HG03135 (cell line): ENCODE measurements around the gene TGM2.
"Not testable (repeated sequence)": the region's sequence is repeated elsewhere in the genome, so short reads cannot be mapped to it uniquely, and the experiment has no call there.

Experiments
- ATAC-seq: cut with Tn5 transposase; IDR thresholded peaks from one replicate; pipeline ENCODE4 v1.9.1; 2021; ENCODE audit warnings: mild to moderate bottlenecking, moderate library complexity; ENCODE audit not compliant: unreplicated experiment

The TGM2 gene

GRCh38 chr20:38104285-38104684 lies 60.8 kb downstream of the TGM2 start:
- no peak for ATAC-seq

DNA sequence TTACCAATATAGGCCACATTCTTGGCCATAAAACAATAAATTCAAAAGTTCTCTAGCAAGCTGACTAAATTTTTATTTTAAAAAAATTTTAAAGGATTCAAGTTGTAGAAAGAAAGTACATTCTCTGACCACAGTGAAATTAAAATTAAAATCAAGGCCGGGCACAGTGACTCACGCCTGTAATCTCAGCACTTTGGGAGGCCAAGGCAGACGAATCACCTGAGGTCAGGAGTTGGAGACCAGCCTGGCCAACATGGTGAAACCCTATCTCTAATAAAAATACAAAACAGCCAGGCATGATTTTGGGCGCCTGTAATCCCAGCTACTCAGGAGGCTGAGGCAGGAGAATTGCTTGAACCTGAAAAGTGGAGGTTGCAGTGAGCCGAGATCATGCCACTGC lies 62.9 kb downstream of the TGM2 start:
- ATAC-seq, result not testable (repeated sequence)

- ATAC-seq, result no peak
These were observed 66.1 kb downstream of the TGM2 start for GRCh38 chr20:38098952-38099351.

DNA sequence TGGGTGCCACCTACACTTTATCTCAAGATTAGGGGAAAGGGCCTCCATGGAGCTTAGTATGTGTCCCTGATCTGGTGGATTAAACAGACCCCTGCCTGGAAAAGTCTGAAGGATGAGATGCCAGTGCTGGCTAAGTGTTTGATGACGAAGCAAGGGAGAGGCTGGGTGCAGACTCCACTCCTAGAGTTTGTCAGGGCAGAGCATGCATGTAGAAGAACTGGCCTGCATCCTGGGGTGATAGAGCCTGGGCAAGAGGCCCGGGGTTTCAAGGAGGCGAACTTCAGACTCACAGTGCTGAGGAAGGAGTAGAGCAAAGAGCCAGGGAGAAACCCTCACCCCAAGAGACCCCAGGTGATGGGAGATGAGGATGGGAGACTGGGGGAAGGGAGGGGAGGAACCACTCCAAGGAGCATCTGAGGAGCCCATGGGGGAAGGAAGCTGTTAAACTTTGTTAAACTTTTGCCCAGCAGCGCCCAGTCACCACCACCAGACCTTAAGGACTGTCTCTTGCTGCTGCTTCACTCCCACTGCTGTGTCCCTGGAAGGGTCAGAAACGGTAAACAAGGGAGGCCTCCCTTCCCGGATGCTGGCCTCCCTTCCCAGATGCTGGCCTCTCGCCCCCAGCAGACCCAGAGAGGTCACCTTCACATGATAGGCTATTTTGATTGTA lies 69.9 kb downstream of the TGM2 start:
- ATAC-seq, result no peak

DNA sequence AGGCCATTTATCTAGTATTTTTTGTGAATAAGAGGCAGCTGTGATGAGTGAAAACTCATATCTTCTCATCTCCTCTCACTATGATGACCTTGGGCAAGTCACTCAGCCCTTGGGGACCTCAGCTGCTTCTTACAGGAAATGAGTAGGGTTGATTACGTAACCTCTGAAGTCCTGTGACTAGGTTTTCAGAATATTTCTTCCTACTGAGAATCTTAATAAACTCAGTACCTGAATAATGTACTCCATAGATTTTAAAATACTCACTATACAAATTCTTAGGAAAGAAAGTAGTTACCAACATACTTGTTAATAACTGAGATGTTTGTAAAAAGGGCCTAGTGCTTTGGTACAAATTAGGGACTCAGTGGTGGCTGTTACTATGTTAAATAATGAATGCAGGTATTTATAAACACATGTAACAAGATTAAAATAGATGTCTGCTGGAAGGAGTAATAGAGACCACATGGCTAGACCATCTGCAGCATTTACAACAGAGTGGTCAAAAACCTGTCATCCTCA lies 70.6 kb downstream of the TGM2 start:
- peak; percentile 59 for ATAC-seq

DNA sequence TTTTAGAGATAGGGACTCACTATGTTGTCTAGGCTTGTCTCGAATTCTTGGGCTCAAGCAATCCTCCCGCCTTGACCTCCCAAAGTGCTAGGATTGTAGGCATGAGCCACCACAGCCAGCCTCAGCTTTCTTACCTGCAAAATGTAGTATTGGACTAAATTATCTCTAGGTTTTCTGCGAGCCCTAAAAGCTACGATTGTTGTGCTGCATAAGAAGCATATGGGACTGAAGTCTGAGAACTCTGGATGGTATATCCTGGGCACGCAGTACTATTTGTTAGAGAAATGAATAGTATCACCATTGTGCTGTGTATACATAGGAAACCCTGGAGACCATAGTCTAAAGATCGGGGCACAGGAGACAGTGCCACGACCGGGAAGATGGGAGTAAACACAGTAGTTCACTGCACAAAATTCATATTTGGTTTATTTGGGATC lies 71.4 kb downstream of the TGM2 start:
- no peak for ATAC-seq

DNA sequence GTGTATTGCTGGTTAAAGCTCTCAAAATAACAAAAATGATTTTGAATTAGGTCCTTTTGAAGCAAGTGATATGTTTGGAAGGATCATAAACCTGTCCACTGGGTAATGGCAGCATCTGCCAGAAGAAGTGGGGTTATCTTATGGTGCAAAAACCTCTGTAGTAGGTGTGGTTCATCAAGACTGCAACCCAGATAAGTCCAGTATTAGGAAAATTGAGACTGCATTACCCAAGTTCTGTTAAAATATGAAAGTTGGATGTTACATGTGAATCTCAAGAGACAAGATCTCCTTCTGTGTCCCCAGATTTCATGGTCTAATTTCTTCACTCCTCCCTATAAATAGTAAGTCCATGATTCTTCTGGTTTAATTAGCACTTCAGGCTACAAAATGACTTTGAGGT lies 72.2 kb downstream of the TGM2 start:
- ATAC-seq, result no peak

GRCh38 chr20:38092260-38092857 lies 72.7 kb downstream of the TGM2 start:
- no peak for ATAC-seq

DNA sequence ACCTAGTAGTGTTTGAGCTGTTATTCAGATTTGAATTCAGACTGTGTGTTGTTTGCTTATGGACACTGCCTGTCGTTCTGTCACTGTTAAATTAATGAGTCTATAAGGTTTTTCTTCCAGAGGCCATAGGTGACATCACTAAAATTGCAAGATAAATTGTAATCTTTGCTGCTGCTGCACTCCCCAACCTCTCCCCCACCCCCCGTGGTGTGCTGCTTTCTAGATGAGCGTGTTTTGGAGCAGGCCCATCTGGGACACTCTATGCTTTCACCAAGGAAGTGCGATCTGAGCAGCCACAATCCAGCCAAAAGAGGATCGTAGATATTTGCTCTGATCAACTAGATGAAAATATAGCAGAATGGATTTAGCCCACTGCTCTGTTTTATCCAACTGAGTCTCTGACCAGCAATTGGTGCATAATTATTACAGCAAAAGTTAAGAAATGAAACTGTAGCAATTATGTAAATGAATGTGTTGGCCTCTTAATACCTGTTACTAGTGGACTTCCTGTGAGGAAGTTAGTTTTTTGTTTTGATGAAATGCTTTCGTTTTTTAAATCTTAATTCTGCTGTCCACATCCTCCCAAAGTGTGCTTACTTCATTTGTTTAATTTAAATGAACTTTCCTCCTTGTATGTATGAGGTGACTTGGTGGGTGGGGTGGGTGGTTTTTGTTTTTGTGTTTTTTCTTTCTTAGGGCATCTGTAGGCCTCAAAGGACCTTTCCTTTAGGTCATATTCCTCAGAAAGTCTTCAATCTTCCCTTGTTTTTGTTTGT lies 73.4 kb downstream of the TGM2 start:
- no peak for ATAC-seq

DNA sequence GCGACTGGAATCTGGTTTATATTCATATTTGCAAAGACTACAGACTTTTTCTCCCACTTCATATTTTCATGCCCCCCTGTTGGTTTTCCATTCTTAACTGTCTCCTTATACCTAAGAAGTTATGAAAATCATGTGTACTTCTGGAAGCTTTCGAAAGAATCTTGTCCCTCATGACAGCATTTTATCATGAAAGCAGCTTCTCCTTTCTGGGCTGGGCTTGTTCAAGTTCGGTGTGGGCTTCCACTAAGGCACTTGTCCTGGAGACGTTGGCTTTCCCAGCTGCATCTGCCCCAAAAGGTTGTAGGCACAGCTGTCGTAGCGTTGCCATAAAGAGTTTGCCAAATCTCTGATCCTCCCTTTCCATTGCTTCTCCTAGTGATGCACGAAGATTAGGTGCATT lies 75.0 kb downstream of the TGM2 start:
- no peak for ATAC-seq

DNA sequence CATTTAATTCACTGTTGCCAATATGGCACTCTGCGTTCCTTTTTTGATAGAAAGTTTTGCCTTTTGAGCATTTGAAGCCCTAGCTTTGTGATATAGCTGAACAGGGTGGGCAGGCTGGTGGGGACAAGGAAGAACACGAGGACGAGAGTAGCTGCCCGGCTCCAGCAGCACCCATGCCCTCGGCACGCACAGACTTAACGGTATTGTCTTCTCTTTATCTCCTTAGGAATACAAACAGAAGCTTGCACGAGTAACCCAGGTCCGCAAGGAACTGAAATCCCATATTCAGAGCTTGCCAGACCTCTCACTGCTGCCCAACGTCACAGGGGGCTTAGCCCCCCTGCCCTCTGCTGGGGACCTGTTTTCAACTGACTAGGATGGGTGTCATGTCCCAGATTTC lies 75.6 kb downstream of the TGM2 start:
- ATAC-seq, result no peak

DNA sequence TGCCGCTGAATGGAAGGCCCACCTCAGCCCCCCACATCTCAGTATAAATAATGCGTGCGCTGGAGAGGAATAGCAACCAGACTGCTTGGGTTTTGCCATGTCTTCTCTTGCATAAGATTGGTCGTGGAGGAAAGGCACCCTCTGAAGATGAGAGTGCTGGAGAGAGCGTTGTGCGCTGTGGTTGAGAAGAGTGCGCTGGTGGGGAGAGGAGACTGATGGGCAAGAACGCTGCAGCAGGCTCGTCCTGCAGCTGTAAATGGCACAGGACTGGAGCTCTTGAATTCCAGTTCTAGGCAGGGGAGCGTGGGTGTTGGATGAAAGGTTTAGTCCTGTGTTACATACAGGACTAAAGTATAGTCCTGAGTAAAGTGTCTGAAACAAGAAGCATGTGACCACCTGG lies 80.0 kb downstream of the TGM2 start:
- no peak for ATAC-seq

DNA sequence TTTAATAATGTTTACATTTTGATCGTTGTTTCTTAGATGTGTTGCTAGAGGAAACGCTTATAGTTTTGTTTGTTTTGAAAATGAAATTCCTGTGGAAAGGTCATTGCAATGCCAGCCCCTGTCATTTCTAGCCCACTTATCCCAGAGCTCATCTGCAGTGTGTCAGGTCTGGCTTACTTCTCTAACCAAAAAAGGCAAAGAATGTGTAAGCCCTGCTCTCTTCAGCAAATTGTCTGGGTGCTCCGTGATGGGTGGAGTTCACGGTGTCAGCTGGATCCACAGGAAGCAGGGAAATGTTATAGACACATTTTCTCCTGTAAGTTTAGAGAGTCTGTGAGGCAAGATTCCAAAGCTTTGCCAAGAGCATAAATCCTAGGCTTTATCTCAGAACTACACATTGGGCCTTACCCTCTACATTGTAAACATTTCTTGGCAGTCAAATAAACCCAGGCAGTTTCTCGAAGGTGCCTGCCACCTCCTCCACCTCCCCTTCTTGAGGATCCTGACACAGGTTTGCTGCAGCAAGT lies 80.6 kb downstream of the TGM2 start:
- ATAC-seq, result no peak

GRCh38 chr20:38083338-38084048 lies 81.6 kb downstream of the TGM2 start:
- ATAC-seq, result no peak

DNA sequence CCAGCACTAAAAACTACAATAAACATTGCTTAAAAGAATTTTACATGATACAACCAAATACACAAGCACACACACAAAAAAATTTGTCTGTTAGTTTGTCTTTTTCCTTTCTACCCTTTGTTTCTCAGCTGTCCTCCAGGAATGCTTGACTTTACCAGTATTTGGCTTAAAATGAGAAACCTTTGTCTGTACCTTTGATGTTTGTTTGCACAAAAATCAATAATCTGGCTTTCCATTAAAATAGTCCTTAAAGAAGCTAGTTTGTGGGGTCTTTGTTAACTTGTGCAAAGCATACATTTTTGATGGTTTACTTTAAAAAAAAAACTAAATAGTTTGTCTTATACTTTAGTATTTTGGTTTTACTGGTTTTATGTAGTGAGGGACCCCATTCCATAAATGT lies 82.2 kb downstream of the TGM2 start:
- no peak for ATAC-seq

GRCh38 chr20:38081575-38081974 lies 83.5 kb downstream of the TGM2 start:
- no peak for ATAC-seq

DNA sequence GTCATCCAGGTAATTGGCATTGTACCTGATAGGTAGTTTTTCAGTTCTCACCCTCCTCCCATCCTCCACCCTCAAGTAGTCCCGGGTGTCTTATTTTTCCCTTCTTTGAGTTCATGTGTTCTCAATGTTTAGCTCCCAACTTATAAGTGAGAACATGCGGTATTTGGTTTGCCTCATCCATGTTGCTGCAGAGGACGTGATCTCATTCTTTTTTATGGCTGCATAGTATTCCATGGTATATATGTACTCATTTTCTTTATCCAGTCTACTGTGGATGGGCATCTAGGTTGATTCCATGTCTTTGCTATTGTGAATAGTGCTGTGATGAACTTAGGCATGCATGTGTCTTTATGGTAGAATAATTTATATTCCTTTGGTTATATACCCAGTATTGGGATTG lies 85.7 kb downstream of the TGM2 start:
- no peak for ATAC-seq

- no peak for ATAC-seq
These were observed 87.0 kb downstream of the TGM2 start for GRCh38 chr20:38078084-38078483.
